Measurements from ENCODE around the gene TRIM46. TPM values are rescaled to one million over a fixed set of nuclear protein-coding genes. Genes with fewer than 3 reads are reported as not detected.

TRIM46 gene
- total and polyA plus RNA-seq, 2 of the 13 experiments (the other 11 are each of a cell fraction or from before 2014, with no cell fraction given), result 0.04 to 0.09 TPM

GRCh38 chr1:155139895-155140629 is 33.6 kb upstream of the TRIM46 start, which contains the start of gene DPM3 (continued):
- TF ChIP-seq CEBPB (IDR thresholded peaks at IDR 0.05; ENCODE audit: borderline replicate concordance, low read depth, low read length) (no peak), ZNF232 (CRISPR knock-in tag; IDR thresholded peaks at IDR 0.05; ENCODE audit: borderline replicate concordance) (no peak), GTF3A (CRISPR knock-in tag; conservative IDR thresholded peaks at IDR 0.05) (no peak), ZNF652 (CRISPR knock-in tag; IDR thresholded peaks at IDR 0.05; ENCODE audit: borderline replicate concordance, low read depth) (no peak), ZHX1 (CRISPR knock-in tag; IDR thresholded peaks at IDR 0.05; ENCODE audit: low read depth) (no peak), NFKB2 (CRISPR knock-in tag; IDR thresholded peaks at IDR 0.05; ENCODE audit: borderline replicate concordance) (no peak; the same call in 1 of the 2 replicates), REPIN1 (CRISPR knock-in tag; IDR thresholded peaks at IDR 0.05; ENCODE audit: borderline replicate concordance, low read depth) (no peak; the same call in 1 of the 2 replicates), ZNF331 (CRISPR knock-in tag; IDR thresholded peaks at IDR 0.05) (no peak; the same call in 1 of the 2 replicates), ZSCAN12 (CRISPR knock-in tag; IDR thresholded peaks at IDR 0.05) (no peak), KLF12 (CRISPR knock-in tag; IDR thresholded peaks at IDR 0.05; ENCODE audit: borderline replicate concordance) (peak; percentile 71; the same call in 1 of the 2 replicates), ZNF317 (CRISPR knock-in tag; IDR thresholded peaks at IDR 0.05) (no peak), ZNF558 (CRISPR knock-in tag; IDR thresholded peaks at IDR 0.05; ENCODE audit: borderline replicate concordance) (no peak)
- TF ChIP-seq, protein P1, sequence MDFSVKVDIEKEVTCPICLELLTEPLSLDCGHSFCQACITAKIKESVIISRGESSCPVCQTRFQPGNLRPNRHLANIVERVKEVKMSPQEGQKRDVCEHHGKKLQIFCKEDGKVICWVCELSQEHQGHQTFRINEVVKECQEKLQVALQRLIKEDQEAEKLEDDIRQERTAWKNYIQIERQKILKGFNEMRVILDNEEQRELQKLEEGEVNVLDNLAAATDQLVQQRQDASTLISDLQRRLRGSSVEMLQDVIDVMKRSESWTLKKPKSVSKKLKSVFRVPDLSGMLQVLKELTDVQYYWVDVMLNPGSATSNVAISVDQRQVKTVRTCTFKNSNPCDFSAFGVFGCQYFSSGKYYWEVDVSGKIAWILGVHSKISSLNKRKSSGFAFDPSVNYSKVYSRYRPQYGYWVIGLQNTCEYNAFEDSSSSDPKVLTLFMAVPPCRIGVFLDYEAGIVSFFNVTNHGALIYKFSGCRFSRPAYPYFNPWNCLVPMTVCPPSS (IDR thresholded peaks at IDR 0.05), result no peak
- TF ChIP-seq, protein P2, sequence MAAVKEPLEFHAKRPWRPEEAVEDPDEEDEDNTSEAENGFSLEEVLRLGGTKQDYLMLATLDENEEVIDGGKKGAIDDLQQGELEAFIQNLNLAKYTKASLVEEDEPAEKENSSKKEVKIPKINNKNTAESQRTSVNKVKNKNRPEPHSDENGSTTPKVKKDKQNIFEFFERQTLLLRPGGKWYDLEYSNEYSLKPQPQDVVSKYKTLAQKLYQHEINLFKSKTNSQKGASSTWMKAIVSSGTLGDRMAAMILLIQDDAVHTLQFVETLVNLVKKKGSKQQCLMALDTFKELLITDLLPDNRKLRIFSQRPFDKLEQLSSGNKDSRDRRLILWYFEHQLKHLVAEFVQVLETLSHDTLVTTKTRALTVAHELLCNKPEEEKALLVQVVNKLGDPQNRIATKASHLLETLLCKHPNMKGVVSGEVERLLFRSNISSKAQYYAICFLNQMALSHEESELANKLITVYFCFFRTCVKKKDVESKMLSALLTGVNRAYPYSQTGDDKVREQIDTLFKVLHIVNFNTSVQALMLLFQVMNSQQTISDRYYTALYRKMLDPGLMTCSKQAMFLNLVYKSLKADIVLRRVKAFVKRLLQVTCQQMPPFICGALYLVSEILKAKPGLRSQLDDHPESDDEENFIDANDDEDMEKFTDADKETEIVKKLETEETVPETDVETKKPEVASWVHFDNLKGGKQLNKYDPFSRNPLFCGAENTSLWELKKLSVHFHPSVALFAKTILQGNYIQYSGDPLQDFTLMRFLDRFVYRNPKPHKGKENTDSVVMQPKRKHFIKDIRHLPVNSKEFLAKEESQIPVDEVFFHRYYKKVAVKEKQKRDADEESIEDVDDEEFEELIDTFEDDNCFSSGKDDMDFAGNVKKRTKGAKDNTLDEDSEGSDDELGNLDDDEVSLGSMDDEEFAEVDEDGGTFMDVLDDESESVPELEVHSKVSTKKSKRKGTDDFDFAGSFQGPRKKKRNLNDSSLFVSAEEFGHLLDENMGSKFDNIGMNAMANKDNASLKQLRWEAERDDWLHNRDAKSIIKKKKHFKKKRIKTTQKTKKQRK (IDR thresholded peaks at IDR 0.05; ENCODE audit: low read length), result no peak
- TF ChIP-seq, protein P3, sequence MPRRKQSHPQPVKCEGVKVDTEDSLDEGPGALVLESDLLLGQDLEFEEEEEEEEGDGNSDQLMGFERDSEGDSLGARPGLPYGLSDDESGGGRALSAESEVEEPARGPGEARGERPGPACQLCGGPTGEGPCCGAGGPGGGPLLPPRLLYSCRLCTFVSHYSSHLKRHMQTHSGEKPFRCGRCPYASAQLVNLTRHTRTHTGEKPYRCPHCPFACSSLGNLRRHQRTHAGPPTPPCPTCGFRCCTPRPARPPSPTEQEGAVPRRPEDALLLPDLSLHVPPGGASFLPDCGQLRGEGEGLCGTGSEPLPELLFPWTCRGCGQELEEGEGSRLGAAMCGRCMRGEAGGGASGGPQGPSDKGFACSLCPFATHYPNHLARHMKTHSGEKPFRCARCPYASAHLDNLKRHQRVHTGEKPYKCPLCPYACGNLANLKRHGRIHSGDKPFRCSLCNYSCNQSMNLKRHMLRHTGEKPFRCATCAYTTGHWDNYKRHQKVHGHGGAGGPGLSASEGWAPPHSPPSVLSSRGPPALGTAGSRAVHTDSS (CRISPR knock-in tag; conservative IDR thresholded peaks at IDR 0.05), result no peak
- TF ChIP-seq, protein P4, sequence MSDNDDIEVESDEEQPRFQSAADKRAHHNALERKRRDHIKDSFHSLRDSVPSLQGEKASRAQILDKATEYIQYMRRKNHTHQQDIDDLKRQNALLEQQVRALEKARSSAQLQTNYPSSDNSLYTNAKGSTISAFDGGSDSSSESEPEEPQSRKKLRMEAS (IDR thresholded peaks at IDR 0.05), result peak; percentile 36
- TF ChIP-seq, protein P5, sequence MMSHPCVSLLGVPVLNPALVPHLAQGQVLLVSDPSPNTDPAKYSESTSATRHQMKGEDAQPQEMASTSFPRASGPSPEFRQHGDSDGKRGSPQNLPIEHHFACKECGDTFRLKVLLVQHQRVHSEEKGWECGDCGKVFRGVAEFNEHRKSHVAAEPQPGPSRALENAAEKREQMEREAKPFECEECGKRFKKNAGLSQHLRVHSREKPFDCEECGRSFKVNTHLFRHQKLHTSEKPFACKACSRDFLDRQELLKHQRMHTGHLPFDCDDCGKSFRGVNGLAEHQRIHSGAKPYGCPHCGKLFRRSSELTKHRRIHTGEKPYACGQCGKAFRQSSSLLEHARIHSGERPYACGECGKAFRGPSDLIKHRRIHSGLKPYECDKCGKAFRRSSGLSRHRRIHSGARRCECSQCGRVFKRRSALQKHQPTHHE (CRISPR knock-in tag; IDR thresholded peaks at IDR 0.05; ENCODE audit: borderline replicate concordance), result no peak; the same call in 1 of the 2 replicates
